Measurements from ENCODE around the gene RASSF4. TPM values are rescaled to one million over a fixed set of nuclear protein-coding genes. Genes with fewer than 3 reads are reported as not detected.

The RASSF4 gene
- total and polyA plus RNA-seq, 4 donors: 19.5 to 55.4 (median 41.6) TPM

DNA sequence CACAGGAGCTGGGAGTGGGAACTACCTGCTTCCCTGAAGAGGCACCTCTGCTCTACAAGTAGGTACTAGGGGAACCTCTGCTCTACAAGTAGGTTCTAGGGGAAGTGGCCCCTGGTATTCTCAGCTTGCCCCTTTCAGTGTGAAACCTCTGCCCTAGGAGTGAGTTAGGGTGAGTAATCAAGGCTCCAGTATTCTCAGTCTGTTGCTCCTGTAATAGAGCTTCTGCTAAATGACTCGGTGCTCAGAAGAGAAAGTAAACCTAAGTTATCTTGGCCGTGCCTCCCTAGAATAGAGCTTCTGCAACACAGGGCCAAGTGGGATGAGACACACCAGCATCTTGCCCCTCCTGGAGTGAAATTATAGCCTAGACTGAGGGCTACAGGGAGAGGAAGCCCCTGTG lies 13.4 kb upstream of the RASSF4 start:
- DNase-seq: no peak
- Histone ChIP-seq H3K27me3 (ENCODE audit: control insufficient read depth in 3 of 3, insufficient read depth in 3 of 3, low read length in 2 of 3) (no peaks in the 10 kb centered on the region), H3K36me3 (ENCODE audit: control insufficient read depth in 4 of 4, insufficient read depth in 4 of 4, low read length in 4 of 4) (no peaks in the 10 kb centered on the region), H3K4me1 (ENCODE audit: control insufficient read depth in 5 of 5, insufficient read depth in 5 of 5, low read length in 5 of 5) (peaks cover 2 to 15% (median 10%) of the 10 kb centered on the region in 5 donors), H3K9me3 (ENCODE audit: control insufficient read depth in 4 of 4, insufficient read depth in 3 of 4, low read length in 3 of 4) (peaks cover 0 to 8% (median 0%) of the 10 kb centered on the region in 4 donors), H3K27ac (ENCODE audit: low read depth in 1 of 2, low read length in 1 of 2) (peak overlapping the region in 1 of 2 donors; percentile 49), H3K9ac (ENCODE audit: insufficient read depth in 1 of 2, low read length in 2 of 2) (no peak overlapping the region), H3K4me3 (no peak overlapping the region)
- 47 to 63% methylated on average over 2 of the region's 2 CpGs for WGBS, 2 donors
- TF ChIP-seq, protein P1, sequence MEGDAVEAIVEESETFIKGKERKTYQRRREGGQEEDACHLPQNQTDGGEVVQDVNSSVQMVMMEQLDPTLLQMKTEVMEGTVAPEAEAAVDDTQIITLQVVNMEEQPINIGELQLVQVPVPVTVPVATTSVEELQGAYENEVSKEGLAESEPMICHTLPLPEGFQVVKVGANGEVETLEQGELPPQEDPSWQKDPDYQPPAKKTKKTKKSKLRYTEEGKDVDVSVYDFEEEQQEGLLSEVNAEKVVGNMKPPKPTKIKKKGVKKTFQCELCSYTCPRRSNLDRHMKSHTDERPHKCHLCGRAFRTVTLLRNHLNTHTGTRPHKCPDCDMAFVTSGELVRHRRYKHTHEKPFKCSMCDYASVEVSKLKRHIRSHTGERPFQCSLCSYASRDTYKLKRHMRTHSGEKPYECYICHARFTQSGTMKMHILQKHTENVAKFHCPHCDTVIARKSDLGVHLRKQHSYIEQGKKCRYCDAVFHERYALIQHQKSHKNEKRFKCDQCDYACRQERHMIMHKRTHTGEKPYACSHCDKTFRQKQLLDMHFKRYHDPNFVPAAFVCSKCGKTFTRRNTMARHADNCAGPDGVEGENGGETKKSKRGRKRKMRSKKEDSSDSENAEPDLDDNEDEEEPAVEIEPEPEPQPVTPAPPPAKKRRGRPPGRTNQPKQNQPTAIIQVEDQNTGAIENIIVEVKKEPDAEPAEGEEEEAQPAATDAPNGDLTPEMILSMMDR (IDR thresholded peaks at IDR 0.05; ENCODE audit: control extremely low read depth, extremely low read depth): no peak
- ATAC-seq (ENCODE audit: insufficient read depth, low FRiP score): no peak

DNA sequence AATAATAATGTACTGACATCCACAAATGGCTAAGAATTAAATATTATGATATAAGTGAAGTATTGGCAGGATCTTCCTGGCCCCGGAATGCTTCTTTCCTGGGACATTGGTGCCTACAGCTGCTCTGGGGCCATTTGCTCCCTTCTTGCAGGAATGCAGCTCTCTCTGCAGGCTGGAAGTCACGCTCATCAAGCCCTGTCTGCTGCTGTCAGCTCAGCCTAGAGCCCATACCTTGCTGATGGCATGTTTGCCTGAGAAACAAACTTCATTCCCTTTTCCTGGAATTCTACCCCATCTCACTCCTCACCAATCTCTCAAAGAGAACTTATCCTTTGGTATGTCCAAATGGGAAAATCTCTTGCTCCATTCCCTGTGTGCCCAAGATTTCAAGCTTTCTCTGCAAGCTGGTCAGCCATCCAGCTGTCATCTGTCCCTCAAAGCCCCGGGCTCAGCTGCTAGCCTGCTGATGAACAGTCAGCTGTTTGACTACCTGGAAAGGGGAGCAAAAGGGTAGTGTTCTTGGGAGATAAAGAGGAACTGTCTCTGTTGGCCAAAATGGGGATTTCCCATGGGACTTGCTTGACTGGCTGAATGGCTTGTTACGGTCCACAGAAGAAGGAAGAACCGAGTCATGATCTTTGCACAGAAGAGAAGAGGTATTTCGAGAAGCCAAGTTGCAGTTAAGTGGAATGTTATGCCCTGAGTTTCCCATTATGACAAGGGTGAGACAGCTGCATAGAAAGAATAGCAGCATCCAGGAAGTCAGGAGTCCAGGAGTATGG lies 12.0 kb upstream of the RASSF4 start:
- ATAC-seq (ENCODE audit: insufficient read depth, low FRiP score): peak; percentile 74
- peaks cover 0 to 8% (median 0%) of the 10 kb centered on the region in 4 donors for H3K9me3 ChIP-seq (ENCODE audit: control insufficient read depth in 4 of 4, insufficient read depth in 3 of 4, low read length in 3 of 4)
- H3K27ac ChIP-seq (ENCODE audit: low read depth in 1 of 2, low read length in 1 of 2): no peak overlapping the region
- no peaks in the 10 kb centered on the region for H3K27me3 ChIP-seq (ENCODE audit: control insufficient read depth in 3 of 3, insufficient read depth in 3 of 3, low read length in 2 of 3)
- no peak overlapping the region for H3K9ac ChIP-seq (ENCODE audit: insufficient read depth in 1 of 2, low read length in 2 of 2)
- H3K36me3 ChIP-seq (ENCODE audit: control insufficient read depth in 4 of 4, insufficient read depth in 4 of 4, low read length in 4 of 4): no peaks in the 10 kb centered on the region
- TF ChIP-seq, protein P1 (IDR thresholded peaks at IDR 0.05; ENCODE audit: control extremely low read depth, extremely low read depth): no peak
- no peak overlapping the region for H3K4me3 ChIP-seq
- DNase-seq: no peak
- H3K4me1 ChIP-seq (ENCODE audit: control insufficient read depth in 5 of 5, insufficient read depth in 5 of 5, low read length in 5 of 5): peaks cover 2 to 24% (median 12%) of the 10 kb centered on the region in 5 donors
- 49 to 70% methylated on average over 6 of the region's 6 CpGs for WGBS, 2 donors

DNA sequence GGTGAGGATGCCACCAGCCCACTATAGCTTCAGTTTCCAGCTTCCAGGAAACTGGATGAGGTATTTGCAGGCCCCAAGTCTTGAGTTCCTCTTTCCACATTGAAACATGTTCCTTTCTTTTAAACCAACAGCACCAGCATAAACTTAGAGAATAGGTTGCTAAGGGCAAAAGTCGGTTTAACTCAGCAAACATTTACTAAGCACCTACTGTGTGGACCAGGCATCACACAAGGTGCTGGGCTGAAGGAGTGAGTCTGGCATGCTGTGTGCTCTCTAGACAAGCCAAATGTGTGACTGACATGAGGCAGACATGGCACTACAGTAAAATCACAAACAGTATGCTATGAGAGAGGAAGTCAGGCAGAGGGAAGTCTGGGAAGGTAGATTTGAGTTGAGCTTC lies 11.0 kb upstream of the RASSF4 start:
- Histone ChIP-seq H3K9ac (ENCODE audit: insufficient read depth in 1 of 2, low read length in 2 of 2) (no peak overlapping the region), H3K4me1 (ENCODE audit: control insufficient read depth in 5 of 5, insufficient read depth in 5 of 5, low read length in 5 of 5) (peaks cover 2 to 28% (median 12%) of the 10 kb centered on the region in 5 donors), H3K27me3 (ENCODE audit: control insufficient read depth in 3 of 3, insufficient read depth in 3 of 3, low read length in 2 of 3) (no peaks in the 10 kb centered on the region), H3K27ac (ENCODE audit: low read depth in 1 of 2, low read length in 1 of 2) (peak overlapping the region in 1 of 2 donors; percentile 21), H3K36me3 (ENCODE audit: control insufficient read depth in 4 of 4, insufficient read depth in 4 of 4, low read length in 4 of 4) (no peaks in the 10 kb centered on the region), H3K4me3 (no peak overlapping the region), H3K9me3 (ENCODE audit: control insufficient read depth in 4 of 4, insufficient read depth in 3 of 4, low read length in 3 of 4) (peaks cover 0 to 8% (median 0%) of the 10 kb centered on the region in 4 donors)
- TF ChIP-seq, protein P1 (IDR thresholded peaks at IDR 0.05; ENCODE audit: control extremely low read depth, extremely low read depth): no peak
- no peak for ATAC-seq (ENCODE audit: insufficient read depth, low FRiP score)
- WGBS, 2 donors: 62 to 75% methylated on average over 1 of the region's 1 CpG
- DNase-seq: no peak
